Measurements from ENCODE around the gene CDKN1A. TPM values are rescaled to one million over a fixed set of nuclear protein-coding genes. Genes with fewer than 3 reads are reported as not detected.
"Not testable (repeated sequence)": the region's sequence is repeated elsewhere in the genome, so short reads cannot be mapped to it uniquely, and the experiment has no call there.

CDKN1A gene
- total RNA-seq, 1 donor from 2014 or later, result 245 TPM

DNA sequence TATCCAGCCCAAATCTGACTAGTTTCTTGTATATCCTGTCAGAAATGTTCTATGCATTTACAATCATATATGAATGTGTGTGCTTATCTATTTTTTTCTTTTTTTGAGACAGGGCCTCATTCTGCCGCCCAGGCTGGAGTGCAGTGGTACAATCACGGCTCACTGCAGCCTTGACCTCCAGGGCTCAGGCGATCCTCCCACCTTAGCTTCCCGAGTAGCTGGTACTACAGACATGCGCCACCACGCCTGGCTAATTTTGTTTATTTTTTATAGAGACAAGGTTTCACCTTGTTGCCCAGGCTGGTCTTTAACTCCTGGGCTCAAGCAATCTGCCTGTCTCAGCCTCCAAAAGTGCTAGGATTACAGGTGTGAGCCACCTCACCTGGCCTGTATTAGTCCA, 16.1 kb downstream of the CDKN1A start:
- DNase-seq (ENCODE audit: low spot score), result peak; percentile 8

DNA sequence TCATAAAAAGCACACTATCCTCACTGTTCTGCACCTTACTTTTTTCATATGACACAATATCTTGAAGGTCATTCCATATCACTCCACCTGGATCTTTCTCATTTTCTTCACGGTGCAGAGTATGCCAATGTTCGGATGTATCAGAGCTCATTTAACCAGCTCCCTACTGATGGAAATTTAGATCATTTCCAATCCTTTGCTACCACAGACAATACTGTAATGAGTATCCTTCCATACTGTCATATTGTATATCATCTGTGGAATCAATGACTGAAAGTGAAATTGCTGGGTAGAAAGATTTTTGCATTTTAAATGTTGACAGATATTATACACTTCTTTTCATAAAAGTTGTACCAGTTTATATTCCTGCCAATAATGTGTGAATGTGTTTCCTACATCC, 16.9 kb downstream of the CDKN1A start:
- no peak for DNase-seq (ENCODE audit: low spot score)

DNA sequence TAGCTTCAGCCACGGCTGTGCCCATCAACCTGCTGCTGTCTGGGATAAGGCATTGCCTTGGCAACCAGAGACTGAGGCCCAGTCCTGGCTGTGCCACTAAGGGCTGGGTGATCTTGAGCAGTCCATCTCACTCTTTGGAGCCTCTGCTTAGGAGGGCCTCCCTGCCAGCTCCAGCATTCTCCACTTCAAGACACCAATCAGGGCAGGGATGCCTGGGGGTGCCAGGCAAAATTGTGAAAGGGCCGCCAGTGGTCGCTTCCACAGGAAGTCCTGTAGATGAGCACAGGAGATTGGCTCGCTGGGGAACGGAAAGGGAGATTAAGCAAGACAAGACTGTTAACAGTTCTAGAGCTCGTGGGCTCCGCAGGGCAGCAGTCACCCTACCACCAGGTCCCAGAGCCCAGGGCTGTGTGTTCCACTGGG, 19.0 kb downstream of the CDKN1A start, which contains the start of gene RAB44:
TSS of gene RAB44 (plus strand) at position 346 of the 423 bp plus-strand sequence. CDS start 6,410 bp downstream, outside the sequence.
- peak; percentile 87 for DNase-seq (ENCODE audit: low spot score)

DNA sequence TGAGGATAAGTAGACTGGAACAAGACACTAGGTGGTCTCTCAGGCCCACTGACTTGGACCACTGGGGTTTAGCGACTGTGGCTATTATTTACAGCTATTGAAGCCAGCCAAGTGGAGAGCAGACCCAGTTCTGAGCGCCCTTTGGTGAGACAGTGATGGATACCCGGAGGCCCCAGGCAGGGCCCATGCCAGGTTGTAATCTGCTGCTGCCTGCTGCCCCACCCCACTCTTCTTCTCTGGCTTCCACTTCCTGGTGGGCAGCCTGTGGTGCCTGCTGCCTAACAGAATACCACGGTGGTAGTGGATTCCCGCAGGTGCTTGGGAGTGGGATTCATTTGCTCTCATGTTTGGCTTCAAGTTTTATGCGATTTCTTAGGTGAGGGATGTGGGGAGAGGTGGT, 19.7 kb downstream of the CDKN1A start:
- DNase-seq (ENCODE audit: low spot score), result peak; percentile 69

DNA sequence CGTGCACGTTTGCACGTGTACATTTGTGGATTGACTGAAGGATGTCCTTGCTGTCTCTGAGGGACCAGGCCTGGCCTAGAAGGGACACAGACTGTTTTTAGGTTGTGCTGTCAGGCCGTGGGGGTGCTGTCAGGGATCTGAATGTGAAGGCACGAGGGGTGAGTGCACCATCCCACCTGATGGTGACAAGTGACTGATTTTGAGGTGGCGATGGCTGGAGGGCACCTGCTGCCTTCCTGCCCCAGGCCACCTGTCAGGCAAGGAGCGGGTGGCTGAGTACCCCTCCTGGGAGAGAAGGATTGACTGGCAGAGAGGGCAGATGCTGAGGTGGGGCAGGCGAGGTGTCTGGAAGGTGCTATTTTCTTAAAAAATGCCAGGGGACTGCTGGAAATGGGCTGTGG, 20.4 kb downstream of the CDKN1A start:
- no peak for DNase-seq (ENCODE audit: low spot score)

DNA sequence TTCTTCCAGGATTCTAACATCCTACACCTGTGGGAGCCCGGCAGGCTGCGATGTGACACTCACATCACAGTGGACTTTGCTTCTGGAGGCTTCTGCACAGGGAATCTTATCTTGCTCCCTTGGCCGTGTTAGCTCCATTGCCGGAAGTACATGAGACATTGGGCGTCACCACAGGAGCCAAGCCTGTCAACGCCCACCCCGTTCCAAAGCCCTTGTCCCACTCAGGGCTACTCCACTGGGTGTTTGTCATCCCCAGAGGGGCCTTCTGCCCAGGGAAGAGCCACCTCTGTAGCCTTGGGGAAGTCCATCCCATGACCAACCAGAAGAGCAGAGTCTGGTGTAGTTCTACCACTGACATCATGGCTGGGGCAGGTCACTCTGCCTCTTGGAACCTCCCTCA, 20.8 kb downstream of the CDKN1A start:
- peak; percentile 73 for DNase-seq (ENCODE audit: low spot score)

DNA sequence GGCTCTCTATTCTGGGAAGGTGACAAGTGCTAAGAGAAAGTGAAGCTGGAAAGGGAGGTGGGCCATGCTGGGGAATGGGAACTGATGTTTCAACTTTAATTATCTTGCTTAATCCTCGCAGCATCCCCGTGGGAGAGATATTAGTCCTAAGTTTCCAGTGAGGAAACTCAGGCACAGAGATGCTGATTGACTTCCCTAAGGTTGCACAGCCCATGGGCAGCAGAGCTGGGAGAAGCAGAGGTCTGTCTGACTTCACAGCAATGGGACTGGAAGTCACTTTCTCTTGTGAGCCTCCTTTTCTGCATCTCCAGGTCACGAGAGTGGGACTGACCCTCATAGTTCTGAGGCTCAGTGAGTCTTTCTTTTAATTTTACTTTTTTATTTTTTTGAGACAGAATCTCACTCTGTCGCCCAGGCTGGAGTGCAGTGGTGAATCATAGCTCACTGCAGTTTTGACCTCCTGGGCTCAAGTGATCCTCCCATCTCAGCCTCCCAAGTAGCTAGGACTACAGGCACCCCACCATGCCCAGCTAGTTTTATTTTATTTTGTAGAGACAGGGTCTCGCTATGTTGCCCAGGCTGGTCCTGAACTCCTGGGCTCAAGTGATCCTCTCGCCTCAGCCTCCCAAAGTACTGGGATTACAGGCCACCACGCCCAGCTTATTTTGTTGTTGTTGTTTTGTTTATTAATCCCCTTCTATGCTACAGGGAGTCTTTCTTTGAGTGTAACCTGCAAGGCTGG, 21.7 kb downstream of the CDKN1A start:
- DNase-seq (ENCODE audit: low spot score), result peak; percentile 43

DNA sequence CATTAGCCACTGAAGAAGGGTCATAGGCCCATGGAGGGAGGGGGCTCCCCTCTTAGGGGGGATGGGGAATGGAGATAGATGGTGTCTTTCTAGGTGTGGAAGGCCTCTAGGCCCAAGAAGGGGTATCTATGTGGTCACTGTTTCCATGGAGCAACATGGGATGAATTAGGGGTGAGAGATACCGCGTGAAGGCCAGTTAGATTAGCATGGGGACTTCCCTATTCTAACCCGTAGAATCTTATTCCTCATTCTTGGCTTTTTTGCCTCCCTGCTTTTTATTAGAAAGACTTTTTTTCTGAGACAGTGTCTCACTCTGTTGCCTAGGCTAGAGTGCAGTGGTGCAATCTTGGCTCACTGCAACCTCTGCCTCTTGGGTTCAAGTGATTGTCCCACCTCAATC, 22.3 kb downstream of the CDKN1A start:
- no peak for DNase-seq (ENCODE audit: low spot score)

DNA sequence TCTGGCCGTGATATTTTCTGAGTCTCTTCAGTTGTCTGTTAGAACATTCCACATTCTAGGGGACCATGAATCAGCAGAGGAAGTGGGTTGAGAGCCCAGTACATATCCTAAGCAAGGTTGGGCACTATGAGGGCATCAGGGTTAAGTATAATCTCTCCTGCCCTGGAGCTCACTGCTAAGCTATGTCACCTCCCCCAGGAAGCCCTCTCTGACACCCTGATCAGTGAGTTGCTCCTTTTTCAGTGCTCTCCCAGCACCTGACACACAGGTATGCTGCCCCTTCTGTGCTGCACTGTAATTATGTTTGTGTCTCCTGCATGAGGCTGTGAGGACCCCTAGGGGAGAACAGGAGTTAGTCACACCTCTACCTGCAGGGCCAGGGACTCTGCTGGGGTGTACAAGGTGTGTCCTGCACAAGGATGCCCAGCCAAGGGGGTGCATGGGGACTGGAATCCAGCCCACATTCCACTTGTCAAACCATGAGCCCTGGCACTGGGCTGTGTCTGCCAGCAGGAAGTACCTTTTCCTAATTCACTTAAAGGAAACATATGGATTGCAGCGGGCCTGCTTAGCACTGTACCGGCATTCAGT, 23.0 kb downstream of the CDKN1A start:
- peak; percentile 57 for DNase-seq (ENCODE audit: low spot score)

DNA sequence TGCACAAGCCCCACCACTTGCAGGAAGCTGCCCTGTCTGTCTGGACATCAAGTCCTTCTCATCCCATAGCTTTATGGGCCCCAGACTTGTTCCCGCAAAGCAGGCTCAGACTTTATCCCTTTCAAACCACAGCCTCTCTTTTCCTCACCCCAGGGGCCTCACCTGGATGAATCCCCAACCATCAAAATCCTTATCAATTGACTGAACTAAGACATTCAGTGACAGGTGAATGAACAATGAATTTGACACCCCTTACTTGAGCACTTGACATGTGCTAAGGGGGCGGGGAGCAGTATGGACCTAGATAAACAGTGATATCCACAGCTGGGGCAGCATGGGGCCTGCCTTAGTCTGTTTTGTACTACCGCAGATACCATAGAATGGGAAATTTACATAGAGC, 24.1 kb downstream of the CDKN1A start:
- DNase-seq (ENCODE audit: low spot score), result peak; percentile 3

DNA sequence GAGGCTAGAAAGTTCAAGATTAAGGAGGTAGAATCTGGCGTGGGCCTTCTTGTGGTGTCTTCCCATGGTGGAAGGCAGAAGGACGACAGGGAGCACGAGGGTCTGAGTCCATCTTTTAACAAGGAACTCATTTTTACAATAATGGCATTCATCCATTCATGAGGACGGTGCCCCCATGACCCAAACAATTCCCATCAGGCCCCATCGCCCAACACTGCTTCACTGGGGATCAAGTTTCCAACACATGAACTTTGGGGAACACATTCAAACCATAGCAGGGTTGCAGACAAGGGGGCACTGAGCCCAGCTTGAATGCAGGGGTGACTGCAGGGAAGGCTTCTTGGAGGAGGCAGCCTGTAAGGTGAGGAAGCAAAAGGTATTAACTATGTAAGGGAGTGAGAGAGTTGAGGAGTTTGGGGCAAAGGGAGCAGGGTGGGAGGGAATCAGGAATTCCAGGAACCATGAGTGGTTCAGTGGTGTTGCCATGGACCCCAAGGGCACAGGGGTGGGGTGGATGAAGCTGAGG, 24.6 kb downstream of the CDKN1A start:
- peak; percentile 53 for DNase-seq (ENCODE audit: low spot score)

DNA sequence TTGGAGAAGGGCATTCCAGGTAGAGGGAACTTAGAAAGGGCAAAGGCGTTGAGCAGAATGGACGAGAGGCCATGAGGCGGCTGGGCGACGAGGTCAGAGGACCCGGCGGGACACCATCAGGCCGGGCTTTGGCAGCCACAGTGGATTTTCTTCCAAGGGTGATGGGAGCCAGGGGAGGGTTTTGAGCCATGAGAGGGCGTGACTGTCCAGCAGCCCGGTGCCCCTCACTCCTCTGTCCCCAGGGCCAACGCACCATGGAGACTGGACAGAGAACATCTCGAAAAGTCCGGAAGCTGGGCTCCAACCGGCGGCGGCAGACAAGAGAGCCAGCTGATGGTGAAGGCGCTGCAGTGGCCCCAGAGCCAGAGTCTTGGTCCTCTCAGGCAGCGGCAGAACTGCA, 25.5 kb downstream of the CDKN1A start:
- DNase-seq (ENCODE audit: low spot score), result peak; percentile 87

DNA sequence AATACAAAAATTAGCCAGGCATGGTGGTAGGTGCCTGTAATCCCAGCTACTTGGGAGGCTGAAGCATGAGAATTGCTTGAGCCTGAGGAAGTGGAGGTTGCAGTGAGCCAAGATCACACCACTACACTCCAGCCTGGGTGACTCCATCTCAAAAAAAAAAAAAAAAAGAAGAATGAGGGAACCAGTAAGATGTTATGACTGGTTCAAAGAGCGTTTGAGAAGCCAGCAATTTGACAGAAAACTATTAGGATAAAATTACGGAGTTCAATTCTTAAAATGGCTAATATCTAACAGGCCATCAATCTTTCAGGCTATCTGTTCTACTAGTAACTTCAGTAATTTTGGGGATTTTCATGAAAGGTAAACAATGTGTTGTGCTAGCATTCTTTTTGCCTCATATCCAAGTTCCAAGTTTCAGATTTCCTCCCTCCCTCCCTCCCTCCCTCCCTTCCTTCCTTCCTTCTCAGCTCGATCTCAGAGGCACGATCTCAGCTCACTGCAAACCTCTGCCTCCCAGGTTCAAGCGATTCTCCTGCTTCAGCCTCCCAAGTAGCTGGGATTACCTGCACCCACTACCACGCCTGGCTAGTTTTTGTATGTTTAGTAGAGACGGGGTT, 26.6 kb downstream of the CDKN1A start:
- not testable (repeated sequence) for DNase-seq (ENCODE audit: low spot score)

DNA sequence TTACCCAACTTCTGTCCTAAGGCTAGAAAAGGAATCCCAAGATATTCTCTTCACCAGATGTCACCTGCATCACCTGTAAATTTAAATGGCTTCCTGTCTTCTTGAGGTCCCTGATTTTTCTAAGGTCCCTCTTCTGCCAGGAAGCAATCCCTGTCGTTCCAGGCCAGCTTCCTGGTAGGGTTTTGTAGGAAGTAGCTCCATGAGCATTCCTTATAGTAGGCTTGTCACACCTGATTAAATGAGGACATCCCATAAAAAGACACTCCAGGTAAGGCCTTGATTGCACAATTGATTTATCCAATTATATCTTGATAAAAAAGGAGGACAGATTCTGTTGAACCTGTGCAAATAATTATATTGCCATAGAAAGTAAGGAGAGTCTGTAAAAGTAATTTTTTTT, 27.8 kb downstream of the CDKN1A start:
- no peak for DNase-seq (ENCODE audit: low spot score)

DNA sequence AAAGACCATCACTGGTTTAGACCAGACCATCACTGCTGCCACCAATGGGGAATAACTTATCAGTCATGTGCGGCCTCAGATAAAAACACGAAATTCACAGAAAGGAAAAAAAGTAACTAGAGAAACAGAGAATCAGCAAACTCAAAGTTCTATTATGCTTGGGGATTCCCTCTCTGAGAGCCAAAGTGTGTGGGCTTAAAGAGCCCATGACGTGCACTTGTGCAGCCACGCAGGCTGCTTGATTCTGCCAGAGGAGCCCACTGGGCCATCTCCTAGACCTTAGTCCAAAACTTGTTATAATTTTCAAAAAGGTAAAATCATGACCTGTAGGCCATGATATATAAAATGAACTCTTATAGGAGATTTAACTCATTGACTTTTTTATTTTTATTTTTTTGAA, 34.3 kb downstream of the CDKN1A start:
- peak; percentile 8 for DNase-seq (ENCODE audit: low spot score)

DNA sequence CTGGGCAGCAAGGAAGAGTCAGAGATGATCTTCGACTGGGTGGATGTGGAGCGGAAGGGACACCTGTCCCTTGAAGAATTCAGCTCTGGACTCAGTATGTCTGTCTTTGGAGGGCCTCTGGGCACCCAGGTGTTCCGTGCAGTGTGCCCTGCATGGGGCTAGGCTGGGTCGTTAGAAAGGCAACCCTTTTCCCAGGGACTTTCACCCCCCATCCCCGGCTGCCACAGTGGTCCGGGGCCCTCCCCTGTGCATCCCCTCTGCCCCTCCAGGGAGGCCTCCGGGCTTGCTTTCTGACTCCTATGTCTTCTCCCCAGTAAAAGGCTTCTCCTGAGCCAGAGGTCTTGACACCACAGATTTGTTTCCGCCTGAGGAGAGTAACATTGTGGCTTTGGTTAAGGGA, 35.3 kb downstream of the CDKN1A start:
- DNase-seq (ENCODE audit: low spot score), result peak; percentile 68

DNA sequence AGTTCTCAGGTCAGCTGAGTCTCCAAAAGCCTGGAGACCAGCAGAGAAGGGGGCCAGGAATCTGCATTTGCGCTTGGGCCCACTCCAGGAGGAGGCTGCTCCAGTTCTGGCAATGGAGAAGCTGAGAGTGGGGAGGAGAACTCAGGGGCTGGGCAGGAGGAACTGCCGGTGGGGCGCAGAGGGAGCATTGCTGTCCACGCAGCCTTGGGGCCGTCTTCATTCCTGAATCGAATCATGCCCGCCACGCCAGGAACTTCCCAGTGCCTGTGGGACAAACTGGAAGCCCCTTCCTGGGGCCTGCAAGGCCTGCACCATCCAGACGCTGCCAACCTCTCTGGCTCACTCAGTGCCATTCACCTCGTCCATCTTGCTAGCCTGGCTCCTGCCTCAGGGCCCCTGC, 36.0 kb downstream of the CDKN1A start:
- DNase-seq (ENCODE audit: low spot score), result peak; percentile 68

DNA sequence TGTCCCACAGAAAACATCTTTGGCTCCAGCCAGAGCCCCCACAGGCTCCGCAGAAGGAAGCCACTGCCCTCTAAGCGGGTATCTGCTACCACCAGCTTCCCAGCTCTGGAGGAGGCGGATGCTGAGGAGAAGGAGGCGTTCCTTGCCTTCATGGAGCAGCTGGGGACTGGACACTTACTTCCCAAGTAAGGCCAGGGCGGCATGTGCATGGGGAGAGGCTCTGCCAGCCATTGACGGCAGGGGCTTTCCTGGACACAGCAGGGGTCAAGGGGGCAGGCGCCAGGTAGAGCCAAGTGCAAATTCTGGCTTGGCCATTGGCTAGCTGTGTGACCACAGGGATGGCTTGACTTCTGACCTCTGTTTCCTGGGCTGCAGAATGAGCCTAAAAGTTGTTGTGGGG, 37.0 kb downstream of the CDKN1A start:
- DNase-seq (ENCODE audit: low spot score), result peak; percentile 47

DNA sequence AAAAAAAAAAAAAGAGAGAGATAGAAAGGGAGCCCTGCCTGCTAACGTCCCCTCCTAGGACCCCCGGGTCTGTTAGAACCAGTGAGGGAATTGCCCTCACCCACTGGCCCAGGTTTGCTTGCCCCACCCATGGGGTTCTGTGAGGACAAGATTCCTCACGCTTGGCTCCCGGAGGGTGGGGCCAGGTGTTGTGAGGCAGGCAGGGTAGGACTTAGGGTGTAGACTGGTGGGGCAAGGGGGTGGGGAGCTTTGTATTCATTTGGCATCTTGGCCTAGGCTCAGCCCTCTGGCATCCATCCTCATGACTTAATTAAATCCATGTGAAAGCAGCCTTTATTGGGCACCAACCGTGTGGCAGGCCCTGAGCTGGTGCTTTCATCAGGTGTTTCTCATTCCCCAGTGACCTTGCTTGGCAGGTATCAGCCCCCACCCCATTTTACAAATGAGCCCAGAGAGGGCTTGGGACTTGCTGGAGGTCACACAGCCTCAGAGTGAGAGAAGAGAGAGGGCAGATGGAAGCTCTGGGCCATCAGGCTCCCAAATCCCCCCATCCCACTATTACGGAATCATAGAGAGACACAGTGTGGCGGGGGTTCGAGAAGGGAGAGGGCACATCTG, 38.1 kb downstream of the CDKN1A start:
- peak; percentile 71 for DNase-seq (ENCODE audit: low spot score)

DNA sequence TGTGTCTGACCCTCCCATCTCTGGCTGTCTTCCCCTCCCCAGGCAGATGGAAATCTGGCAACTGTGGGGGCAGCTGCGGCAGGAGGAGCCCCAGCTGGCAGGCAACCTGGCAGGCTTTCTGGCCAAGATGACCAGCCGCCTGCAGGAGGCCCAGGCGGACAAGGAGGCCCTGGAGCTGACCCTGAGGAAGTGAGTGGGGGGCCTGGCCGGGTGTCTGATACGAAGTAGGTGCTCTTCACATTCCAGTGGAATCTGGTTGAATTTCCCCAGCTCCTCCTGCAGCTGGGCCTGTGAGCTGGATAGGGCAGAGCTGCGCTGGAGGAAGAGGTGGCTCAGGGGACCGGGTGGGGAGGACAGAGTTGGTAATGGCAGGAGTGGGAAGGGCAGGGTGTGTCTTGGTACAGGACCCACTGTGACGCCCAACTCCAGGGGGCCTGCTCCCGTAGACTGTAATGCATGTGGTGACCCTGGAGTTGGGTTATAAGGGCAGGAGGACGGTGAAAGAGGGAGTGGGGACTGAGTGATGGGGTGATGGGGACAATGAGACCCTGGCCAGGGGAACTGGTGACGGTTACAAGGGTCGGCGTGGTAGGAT, 38.8 kb downstream of the CDKN1A start:
- DNase-seq (ENCODE audit: low spot score), result peak; percentile 65

DNA sequence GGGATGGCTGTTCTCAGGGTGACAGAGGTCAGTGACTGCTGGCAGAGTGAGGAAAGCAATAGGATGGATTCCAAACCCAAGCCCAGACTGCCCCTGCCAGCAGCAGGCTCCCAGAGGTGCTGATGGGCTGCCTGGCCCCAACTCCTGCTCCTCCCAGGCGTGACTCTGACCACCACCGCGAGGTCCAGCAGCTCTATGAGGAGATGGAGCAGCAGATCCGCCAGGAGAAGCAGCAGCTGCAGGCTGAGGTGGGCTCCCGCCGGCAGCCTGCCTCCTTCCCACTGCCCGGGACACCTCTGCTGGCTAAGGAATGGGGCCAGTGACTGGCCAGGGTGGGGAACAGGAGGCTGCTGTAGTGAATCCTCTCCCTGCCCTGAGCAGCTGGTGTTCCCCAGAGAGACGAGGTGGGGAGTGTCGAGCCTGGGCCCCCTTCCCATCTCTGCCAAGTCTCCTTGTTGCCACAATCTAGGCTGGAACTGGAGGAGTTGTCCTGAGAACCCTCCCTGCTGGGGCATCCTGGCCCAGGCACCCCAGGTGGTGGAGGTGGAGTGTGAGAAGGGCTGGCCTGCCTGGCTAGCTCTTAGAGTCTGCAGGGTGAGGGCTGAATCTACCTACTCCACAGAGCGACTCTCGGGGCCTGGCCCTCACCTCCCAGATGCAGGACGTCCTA, 39.5 kb downstream of the CDKN1A start:
- peak; percentile 60 for DNase-seq (ENCODE audit: low spot score)
